Right atrium auricular region (tissue), 2 donors: ENCODE data around the gene VIL1. TPM values are rescaled to one million over a fixed set of nuclear protein-coding genes. Genes with fewer than 3 reads are reported as not detected.

ENCODE experiments used
- DNase-seq: peaks from one replicate; pipeline ENCODE4 v3.0.0-alpha.2; 2019; ENCODE audit warnings: low spot score
- H3K27ac ChIP-seq, 2 donors: fragments of 200-600 bp; sonication (generic); 1 replicate in 1 of 2; 2 replicates in 1 of 2; pipeline ENCODE4 v1.5.1; 2016 to 2019
- H3K27me3 ChIP-seq, 2 donors: fragments of 200-600 bp; sonication (generic); one replicate each; pipeline versions ENCODE4 v1.5.1 to v1.6.0; 2017 to 2019
- H3K36me3 ChIP-seq: fragments of 200-600 bp; sonication (generic); one replicate; pipeline ENCODE4 v1.5.1; 2016
- H3K4me1 ChIP-seq, 2 donors: fragments of 200-600 bp; sonication (generic); one replicate each; pipeline versions ENCODE4 v1.5.1 to v1.6.0; 2017 to 2019
- H3K4me3 ChIP-seq, 2 donors: fragments of 200-600 bp; sonication (generic); 1 replicate in 1 of 2; 2 replicates in 1 of 2; pipeline ENCODE4 v1.5.1; 2017 to 2019; ENCODE audit warnings: mild to moderate bottlenecking in 1 of 2, moderate library complexity in 1 of 2
- H3K9me3 ChIP-seq, 2 donors: fragments of 200-600 bp; sonication (generic); one replicate each; pipeline ENCODE4 v1.5.1; 2019
- total RNA-seq, 2 donors: library from RNA; depleted of rRNA; stranded (reverse); fragments of >200 nt; gene quantifications; one replicate each; pipeline ENCODE4 v1.1.0, GENCODE V29; 2016
- TF ChIP-seq, protein P1 (sequence below), 2 donors: fragments of 200-600 bp; sonication (generic); IDR thresholded peaks; one replicate each; pipeline ENCODE4 v1.5.1; 2019; ENCODE audit warnings: antibody characterized with exemption in 2 of 2

VIL1 gene
- total RNA-seq, 2 donors from 2014 or later: not detected

DNA sequence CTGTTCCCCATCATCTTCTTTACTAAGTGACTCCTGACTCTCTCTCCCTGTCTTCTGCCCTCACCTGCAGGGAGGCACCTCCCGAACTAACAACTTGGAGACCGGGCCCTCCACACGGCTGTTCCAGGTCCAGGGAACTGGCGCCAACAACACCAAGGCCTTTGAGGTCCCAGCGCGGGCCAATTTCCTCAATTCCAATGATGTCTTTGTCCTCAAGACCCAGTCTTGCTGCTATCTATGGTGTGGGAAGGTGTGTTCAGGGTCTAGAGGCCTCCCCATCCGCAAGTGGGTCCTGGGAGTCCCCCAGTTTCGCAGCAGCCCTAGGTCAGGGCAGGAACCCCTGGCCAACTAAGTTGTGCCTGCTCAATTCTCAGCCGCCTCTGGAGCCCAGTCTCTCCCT is 15.5 kb downstream of the VIL1 start:
- Histone ChIP-seq H3K27me3 (no peaks in the 10 kb centered on the region), H3K4me1 (no peaks in the 10 kb centered on the region), H3K9me3 (no peaks in the 10 kb centered on the region), H3K27ac (no peak overlapping the region), H3K4me3 (no peak overlapping the region), H3K36me3 (no peaks in the 10 kb centered on the region)
- DNase-seq: no peak
- TF ChIP-seq, protein P1, sequence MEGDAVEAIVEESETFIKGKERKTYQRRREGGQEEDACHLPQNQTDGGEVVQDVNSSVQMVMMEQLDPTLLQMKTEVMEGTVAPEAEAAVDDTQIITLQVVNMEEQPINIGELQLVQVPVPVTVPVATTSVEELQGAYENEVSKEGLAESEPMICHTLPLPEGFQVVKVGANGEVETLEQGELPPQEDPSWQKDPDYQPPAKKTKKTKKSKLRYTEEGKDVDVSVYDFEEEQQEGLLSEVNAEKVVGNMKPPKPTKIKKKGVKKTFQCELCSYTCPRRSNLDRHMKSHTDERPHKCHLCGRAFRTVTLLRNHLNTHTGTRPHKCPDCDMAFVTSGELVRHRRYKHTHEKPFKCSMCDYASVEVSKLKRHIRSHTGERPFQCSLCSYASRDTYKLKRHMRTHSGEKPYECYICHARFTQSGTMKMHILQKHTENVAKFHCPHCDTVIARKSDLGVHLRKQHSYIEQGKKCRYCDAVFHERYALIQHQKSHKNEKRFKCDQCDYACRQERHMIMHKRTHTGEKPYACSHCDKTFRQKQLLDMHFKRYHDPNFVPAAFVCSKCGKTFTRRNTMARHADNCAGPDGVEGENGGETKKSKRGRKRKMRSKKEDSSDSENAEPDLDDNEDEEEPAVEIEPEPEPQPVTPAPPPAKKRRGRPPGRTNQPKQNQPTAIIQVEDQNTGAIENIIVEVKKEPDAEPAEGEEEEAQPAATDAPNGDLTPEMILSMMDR (IDR thresholded peaks at IDR 0.05): no peak

DNA sequence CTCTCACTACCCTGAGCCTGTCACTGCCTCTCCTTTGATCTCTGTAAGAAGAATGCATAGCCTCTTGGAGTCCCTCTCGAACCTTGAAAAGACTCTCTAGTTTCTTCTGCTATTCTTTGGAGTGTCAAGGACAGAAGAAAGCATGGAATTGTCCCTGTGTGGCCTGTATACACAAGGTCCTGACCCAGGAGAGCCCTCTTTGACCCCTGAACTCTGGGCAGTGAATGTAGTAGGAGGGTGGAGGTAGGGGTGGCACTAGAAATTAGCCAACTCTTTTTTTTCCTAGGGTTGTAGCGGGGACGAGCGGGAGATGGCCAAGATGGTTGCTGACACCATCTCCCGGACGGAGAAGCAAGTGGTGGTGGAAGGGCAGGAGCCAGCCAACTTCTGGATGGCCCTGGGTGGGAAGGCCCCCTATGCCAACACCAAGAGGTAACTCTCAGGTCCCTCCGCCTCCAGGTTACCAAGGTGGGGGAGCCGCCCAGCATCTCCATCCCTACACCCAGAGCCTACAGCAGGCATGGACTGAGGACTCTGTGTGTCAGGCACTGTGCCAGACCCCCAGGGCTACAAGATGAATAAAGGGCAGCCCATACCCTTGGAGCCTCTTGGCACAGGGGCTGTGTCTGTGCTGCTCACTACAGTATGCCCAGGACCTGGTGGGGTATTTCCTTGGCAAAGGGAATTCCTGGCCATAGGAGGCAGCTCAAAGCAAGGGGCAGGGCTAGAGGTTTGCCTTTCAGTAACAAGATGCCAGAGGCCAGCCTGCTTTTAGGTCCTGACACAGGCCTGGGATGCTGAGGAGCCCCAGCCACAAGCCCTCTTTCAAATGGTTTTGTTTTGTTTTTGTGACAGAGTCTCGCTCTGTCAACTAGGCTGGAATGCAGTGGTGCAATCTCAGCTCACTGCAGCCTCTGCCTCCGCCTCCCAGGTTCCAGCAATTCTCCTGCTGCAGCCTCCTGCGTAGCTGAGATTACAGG is 16.4 kb downstream of the VIL1 start:
- H3K4me3 ChIP-seq: no peak overlapping the region
- no peaks in the 10 kb centered on the region for H3K4me1 ChIP-seq
- no peak overlapping the region for H3K27ac ChIP-seq
- no peaks in the 10 kb centered on the region for H3K9me3 ChIP-seq
- no peak for DNase-seq
- TF ChIP-seq, protein P1 (IDR thresholded peaks at IDR 0.05): no peak
- H3K36me3 ChIP-seq: no peaks in the 10 kb centered on the region
- H3K27me3 ChIP-seq: no peaks in the 10 kb centered on the region

DNA sequence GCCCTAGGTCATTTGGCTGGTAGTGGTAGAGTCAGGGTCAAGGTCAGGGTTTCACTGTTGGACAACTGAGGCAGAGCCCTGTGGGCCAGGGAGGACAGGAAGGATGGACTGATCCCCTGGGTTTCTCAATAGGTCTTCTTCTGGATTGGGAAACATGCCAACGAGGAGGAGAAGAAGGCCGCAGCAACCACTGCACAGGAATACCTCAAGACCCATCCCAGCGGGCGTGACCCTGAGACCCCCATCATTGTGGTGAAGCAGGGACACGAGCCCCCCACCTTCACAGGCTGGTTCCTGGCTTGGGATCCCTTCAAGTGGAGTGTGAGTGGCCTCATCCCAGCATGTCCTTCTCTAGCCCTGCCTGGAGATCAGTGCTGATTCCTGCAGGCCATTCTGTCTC is 18.1 kb downstream of the VIL1 start:
- Histone ChIP-seq H3K27me3 (no peaks in the 10 kb centered on the region), H3K27ac (no peak overlapping the region), H3K4me3 (no peak overlapping the region), H3K36me3 (no peaks in the 10 kb centered on the region), H3K4me1 (no peaks in the 10 kb centered on the region), H3K9me3 (no peaks in the 10 kb centered on the region)
- TF ChIP-seq, protein P1 (IDR thresholded peaks at IDR 0.05): no peak
- no peak for DNase-seq

DNA sequence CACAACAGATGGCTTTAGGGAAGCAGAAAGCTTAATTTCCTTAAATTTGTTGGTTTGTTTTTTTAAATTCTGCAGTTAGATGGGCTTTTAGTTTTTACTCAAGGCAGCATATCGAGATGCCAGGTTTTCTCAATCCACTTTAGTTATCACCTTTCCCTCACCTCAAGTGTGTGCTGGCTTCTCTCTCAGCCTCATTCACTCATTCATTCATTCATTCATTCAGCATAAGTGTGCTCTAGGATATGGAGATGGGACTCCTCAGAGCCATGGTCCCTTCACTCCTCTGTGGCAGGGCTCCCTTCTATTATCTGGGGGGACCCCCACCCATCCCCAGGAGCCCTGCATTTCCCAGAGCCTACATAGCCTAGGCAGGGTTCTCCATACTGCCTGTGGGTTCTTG is 19.0 kb downstream of the VIL1 start:
- no peaks in the 10 kb centered on the region for H3K36me3 ChIP-seq
- no peaks in the 10 kb centered on the region for H3K4me1 ChIP-seq
- no peak overlapping the region for H3K4me3 ChIP-seq
- TF ChIP-seq, protein P1 (IDR thresholded peaks at IDR 0.05): no peak
- H3K27ac ChIP-seq: no peak overlapping the region
- no peaks in the 10 kb centered on the region for H3K27me3 ChIP-seq
- DNase-seq: no peak
- no peaks in the 10 kb centered on the region for H3K9me3 ChIP-seq

DNA sequence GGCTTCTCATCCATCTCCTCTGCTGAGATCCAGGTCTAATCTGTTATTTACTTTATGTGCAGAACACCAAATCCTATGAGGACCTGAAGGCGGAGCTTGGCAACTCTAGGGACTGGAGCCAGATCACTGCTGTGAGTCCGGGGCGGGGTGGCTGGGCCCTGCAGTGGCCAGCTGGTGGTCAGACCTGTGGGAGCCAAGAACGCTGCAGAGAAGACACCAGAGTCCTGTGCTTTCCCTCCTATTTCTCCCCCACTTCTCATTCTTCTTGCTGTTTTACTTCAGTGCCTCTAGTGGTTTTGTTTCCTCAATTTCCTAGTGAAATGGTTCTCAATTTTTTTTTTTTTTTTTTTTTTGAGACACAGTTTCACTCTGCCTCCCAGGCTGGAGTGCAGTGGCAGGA is 19.7 kb downstream of the VIL1 start:
- no peak overlapping the region for H3K27ac ChIP-seq
- no peaks in the 10 kb centered on the region for H3K4me1 ChIP-seq
- H3K4me3 ChIP-seq: no peak overlapping the region
- DNase-seq: no peak
- no peaks in the 10 kb centered on the region for H3K9me3 ChIP-seq
- no peaks in the 10 kb centered on the region for H3K27me3 ChIP-seq
- TF ChIP-seq, protein P1 (IDR thresholded peaks at IDR 0.05): no peak
- no peaks in the 10 kb centered on the region for H3K36me3 ChIP-seq
